GM19238 (cell line): ENCODE results near the gene UNC5C.

Experiments
- DNase-seq: peaks from one replicate; pipeline ENCODE4 v3.0.0; 2011; ENCODE audit warnings: low spot score; ENCODE audit not compliant: insufficient read length

Gene UNC5C

GRCh38 chr4:95348418-95348817 is 200.4 kb downstream of the UNC5C start:
- DNase-seq = no peak

- no peak for DNase-seq
These were observed 205.5 kb downstream of the UNC5C start for GRCh38 chr4:95343235-95343634.

- DNase-seq = no peak
These were observed 208.6 kb downstream of the UNC5C start for GRCh38 chr4:95340191-95340590.

- no peak for DNase-seq
These were observed 223.1 kb downstream of the UNC5C start for GRCh38 chr4:95325665-95326064.

- DNase-seq = no peak
These were observed 229.6 kb downstream of the UNC5C start for GRCh38 chr4:95319169-95319568.

- DNase-seq = no peak
These were observed 230.3 kb downstream of the UNC5C start for GRCh38 chr4:95318483-95318882.

- DNase-seq = no peak
These were observed 230.7 kb downstream of the UNC5C start for GRCh38 chr4:95318044-95318443.

- no peak for DNase-seq
These were observed 231.5 kb downstream of the UNC5C start for GRCh38 chr4:95317085-95317793.

GRCh38 chr4:95314573-95314972 is 234.2 kb downstream of the UNC5C start:
- no peak for DNase-seq

- no peak for DNase-seq
These were observed 243.9 kb downstream of the UNC5C start for GRCh38 chr4:95304898-95305297.

- DNase-seq = no peak
These were observed 248.5 kb downstream of the UNC5C start for GRCh38 chr4:95300304-95300703.

- DNase-seq = no peak
These were observed 252.7 kb downstream of the UNC5C start for GRCh38 chr4:95296052-95296451.

GRCh38 chr4:95295157-95295556 is 253.6 kb downstream of the UNC5C start:
- no peak for DNase-seq

GRCh38 chr4:95294321-95294720 is 254.5 kb downstream of the UNC5C start:
- DNase-seq = no peak

- DNase-seq = no peak
These were observed 255.8 kb downstream of the UNC5C start for GRCh38 chr4:95293014-95293413.

- no peak for DNase-seq
These were observed 258.1 kb downstream of the UNC5C start for GRCh38 chr4:95290702-95291101.

- no peak for DNase-seq
These were observed 259.6 kb downstream of the UNC5C start for GRCh38 chr4:95289028-95289634.

- no peak for DNase-seq
These were observed 260.2 kb downstream of the UNC5C start for GRCh38 chr4:95288552-95288951.

GRCh38 chr4:95285797-95286196 is 263.0 kb downstream of the UNC5C start:
- DNase-seq = no peak

GRCh38 chr4:95284655-95285054 is 264.1 kb downstream of the UNC5C start:
- no peak for DNase-seq

- no peak for DNase-seq
These were observed 265.5 kb downstream of the UNC5C start for GRCh38 chr4:95283320-95283719.

GRCh38 chr4:95272797-95273196 is 276.0 kb downstream of the UNC5C start:
- DNase-seq = no peak

GRCh38 chr4:95272036-95272435 is 276.7 kb downstream of the UNC5C start:
- DNase-seq = no peak
